Measurements from ENCODE around the gene TPRG1. TPM values are rescaled to one million over a fixed set of nuclear protein-coding genes. Genes with fewer than 3 reads are reported as not detected.

The TPRG1 gene
- total RNA-seq, 4 donors from 2014 or later: 11.7 to 37.3 (median 14.8) TPM

DNA sequence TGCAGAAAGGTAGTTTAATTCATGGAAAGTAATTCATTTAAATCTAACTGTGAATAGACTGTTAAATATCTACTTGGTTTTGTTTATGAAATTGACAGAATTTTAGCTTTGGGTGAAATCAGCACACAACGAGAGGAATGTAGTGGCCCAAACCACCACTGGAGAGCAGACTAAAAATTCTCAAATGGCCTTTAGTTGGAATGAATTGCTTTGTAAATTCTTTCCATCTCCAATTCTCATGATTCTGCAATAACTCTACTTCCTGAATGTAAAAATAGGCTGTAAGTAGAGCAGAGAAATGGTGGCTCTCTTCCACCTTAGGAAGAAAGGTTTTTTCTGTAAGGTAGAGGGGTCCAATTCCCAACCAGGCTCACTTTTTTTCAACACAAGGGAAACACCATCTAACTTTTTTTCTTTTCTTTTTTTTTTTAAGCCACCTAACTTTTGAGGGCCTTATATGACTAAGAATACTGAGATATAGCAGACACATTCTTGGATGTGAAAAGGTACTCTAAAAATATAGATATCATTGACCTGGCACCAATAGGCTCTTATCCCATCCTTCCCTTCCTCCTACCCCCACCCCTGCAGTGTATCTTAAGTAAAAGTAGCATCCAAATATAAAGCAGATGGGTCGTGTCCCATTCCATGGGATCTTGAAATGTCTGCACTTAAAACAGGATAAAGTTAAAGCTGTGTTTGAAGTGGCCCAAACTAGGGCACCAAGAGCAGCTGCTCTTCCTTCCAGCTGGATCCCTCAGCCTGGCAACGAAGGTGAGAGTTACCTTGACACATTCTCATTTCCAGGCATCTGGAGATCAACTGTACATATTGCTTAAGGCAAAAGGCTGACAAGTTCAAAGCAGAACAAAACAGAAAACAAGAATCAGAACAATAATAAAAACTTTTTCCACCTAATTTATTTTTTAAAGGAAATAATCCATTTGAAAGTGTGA, 194.1 kb downstream of the TPRG1 start:
- peaks cover 0 to 8% (median 0%) of the 10 kb centered on the region in 4 donors for H3K4me1 ChIP-seq
- 69 to 74% methylated on average over 3 of the region's 3 CpGs for WGBS, 2 donors
- TF ChIP-seq, protein P1, sequence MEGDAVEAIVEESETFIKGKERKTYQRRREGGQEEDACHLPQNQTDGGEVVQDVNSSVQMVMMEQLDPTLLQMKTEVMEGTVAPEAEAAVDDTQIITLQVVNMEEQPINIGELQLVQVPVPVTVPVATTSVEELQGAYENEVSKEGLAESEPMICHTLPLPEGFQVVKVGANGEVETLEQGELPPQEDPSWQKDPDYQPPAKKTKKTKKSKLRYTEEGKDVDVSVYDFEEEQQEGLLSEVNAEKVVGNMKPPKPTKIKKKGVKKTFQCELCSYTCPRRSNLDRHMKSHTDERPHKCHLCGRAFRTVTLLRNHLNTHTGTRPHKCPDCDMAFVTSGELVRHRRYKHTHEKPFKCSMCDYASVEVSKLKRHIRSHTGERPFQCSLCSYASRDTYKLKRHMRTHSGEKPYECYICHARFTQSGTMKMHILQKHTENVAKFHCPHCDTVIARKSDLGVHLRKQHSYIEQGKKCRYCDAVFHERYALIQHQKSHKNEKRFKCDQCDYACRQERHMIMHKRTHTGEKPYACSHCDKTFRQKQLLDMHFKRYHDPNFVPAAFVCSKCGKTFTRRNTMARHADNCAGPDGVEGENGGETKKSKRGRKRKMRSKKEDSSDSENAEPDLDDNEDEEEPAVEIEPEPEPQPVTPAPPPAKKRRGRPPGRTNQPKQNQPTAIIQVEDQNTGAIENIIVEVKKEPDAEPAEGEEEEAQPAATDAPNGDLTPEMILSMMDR (IDR thresholded peaks at IDR 0.05): no peak
- TF ChIP-seq POLR2A (IDR thresholded peaks at IDR 0.05) (no peak), EP300 (IDR thresholded peaks at IDR 0.05) (no peak)

GRCh38 chr3:189368384-189368783, 196.6 kb downstream of the TPRG1 start:
- no peak overlapping the region for H3K27ac ChIP-seq
- H3K27me3 ChIP-seq: no peaks in the 10 kb centered on the region
- H3K4me1 ChIP-seq: peaks cover 0 to 8% (median 0%) of the 10 kb centered on the region in 4 donors
- DNase-seq (ENCODE audit: low spot score in 2 of 2): no peak
- WGBS, 2 donors: 76 to 90% methylated on average over 4 of the region's 4 CpGs
- no peak for TF ChIP-seq POLR2A (IDR thresholded peaks at IDR 0.05)
- TF ChIP-seq, protein P1 (IDR thresholded peaks at IDR 0.05): no peak
- TF ChIP-seq EP300 (IDR thresholded peaks at IDR 0.05): no peak
- H3K36me3 ChIP-seq: no peaks in the 10 kb centered on the region
- no peaks in the 10 kb centered on the region for H3K9me3 ChIP-seq
- no peak overlapping the region for H3K4me3 ChIP-seq

More for the DNA sequence above, 194.1 kb downstream of the TPRG1 start:
- Histone ChIP-seq H3K27me3 (no peaks in the 10 kb centered on the region), H3K27ac (no peak overlapping the region), H3K36me3 (no peaks in the 10 kb centered on the region), H3K4me3 (no peak overlapping the region), H3K9me3 (no peaks in the 10 kb centered on the region)
- no peak for DNase-seq (ENCODE audit: low spot score in 2 of 2)

- H3K4me1 ChIP-seq: no peaks in the 10 kb centered on the region
- WGBS, 2 donors: 86 to 90% methylated on average over 5 of the region's 5 CpGs
These were observed 197.9 kb downstream of the TPRG1 start for GRCh38 chr3:189369636-189370035.

GRCh38 chr3:189372243-189372642, 200.5 kb downstream of the TPRG1 start:
- H3K4me1 ChIP-seq: no peaks in the 10 kb centered on the region
- no peaks in the 10 kb centered on the region for H3K27me3 ChIP-seq
- H3K4me3 ChIP-seq: no peak overlapping the region
- WGBS, 2 donors: 21 to 34% methylated on average over 3 of the region's 3 CpGs
- no peaks in the 10 kb centered on the region for H3K9me3 ChIP-seq
- TF ChIP-seq POLR2A (IDR thresholded peaks at IDR 0.05) (no peak), EP300 (IDR thresholded peaks at IDR 0.05) (no peak)
- TF ChIP-seq, protein P1 (IDR thresholded peaks at IDR 0.05): no peak
- no peak overlapping the region for H3K27ac ChIP-seq
- H3K36me3 ChIP-seq: no peaks in the 10 kb centered on the region
- no peak for DNase-seq (ENCODE audit: low spot score in 2 of 2)

More at GRCh38 chr3:189369636-189370035, 197.9 kb downstream of the TPRG1 start:
- H3K27me3 ChIP-seq: no peaks in the 10 kb centered on the region
- H3K36me3 ChIP-seq: no peaks in the 10 kb centered on the region
- no peak for DNase-seq (ENCODE audit: low spot score in 2 of 2)
- no peak overlapping the region for H3K4me3 ChIP-seq
- no peak overlapping the region for H3K27ac ChIP-seq
- TF ChIP-seq EP300 (IDR thresholded peaks at IDR 0.05) (no peak), POLR2A (IDR thresholded peaks at IDR 0.05) (no peak)
- TF ChIP-seq, protein P1 (IDR thresholded peaks at IDR 0.05): no peak
- H3K9me3 ChIP-seq: no peaks in the 10 kb centered on the region
